HCT116 (cell line): ENCODE data around the gene PTHLH. TPM values are rescaled to one million over a fixed set of nuclear protein-coding genes. Genes with fewer than 3 reads are reported as not detected.

Source experiments
- ATAC-seq: fragments of 200-7000 bp; cut with Tn5 transposase; 2 replicates; pipeline ENCODE4 v1.9.1; 2020; ENCODE audit warnings: mild to moderate bottlenecking, moderate library complexity
- BruUV-seq: library from RNA; stranded (reverse); fragments of 400-500 nt; replicated peaks from 2 replicates; lab custom pipeline; 2021; lab: Mats Ljungman, UMichigan
- CTCF ChIA-PET: fragments of 300-600 bp; sonication (Branson Sonifier 250); formaldehyde crosslinking; loops from one replicate; lab custom pipeline; 2021; ENCODE audit warnings: antibody characterized with exemption; lab: Charles Lee
- POLR2A ChIA-PET: fragments of 300-600, 350-600 bp; sonication (Branson Sonifier 250); formaldehyde crosslinking; loops from one replicate; lab custom pipeline; 2021; ENCODE audit warnings: antibody characterized with exemption; lab: Charles Lee
- RAD21 ChIA-PET, 2 experiments: fragments of 300-600 bp; sonication (Branson Sonifier 250); formaldehyde crosslinking; loops; one replicate each; lab custom pipeline; 2023; ENCODE audit warnings: low total read pairs in 2 of 2; ENCODE audit not compliant: uncharacterized antibody in 2 of 2, unreplicated experiment in 2 of 2, low non-redundant PET in 1 of 2; lab: Charles Lee
- DNase-seq: peaks from one replicate; pipeline ENCODE4 v3.0.0-alpha.2; 2010; ENCODE audit warnings: low read depth, low spot score
- H2AFZ ChIP-seq: fragments of 200-600 bp; shearing (Covaris generic), sonication (generic); 2 replicates; pipeline ENCODE4 v1.6.1; 2017; ENCODE audit warnings: low read depth, mixed run types, mixed read lengths, antibody characterized with exemption, low read length; ENCODE audit not compliant: poor library complexity, severe bottlenecking
- H3K27ac ChIP-seq: 2 replicates; pipeline ENCODE4 v1.5.1; 2012; ENCODE audit warnings: low read depth, low read length
- H3K27me3 ChIP-seq: fragments of 200-600 bp; sonication (generic); 2 replicates; pipeline ENCODE4 v1.6.1; 2016; ENCODE audit warnings: mixed run types, low read length, mixed read lengths; ENCODE audit not compliant: insufficient read depth
- H3K36me3 ChIP-seq, 2 experiments: fragments of 200-500 bp in 1 of 2; fragments of 200-600 bp in 1 of 2; sonication (Bioruptor generic) in 1 of 2; sonication (generic) in 1 of 2; 2 replicates each; pipeline versions ENCODE4 v1.5.1 to v1.6.1; 2014 to 2016; ENCODE audit warnings: low read length in 2 of 2, inconsistent platforms in 1 of 2, mixed read lengths in 1 of 2, mixed run types in 1 of 2; ENCODE audit not compliant: insufficient read depth in 2 of 2, control insufficient read depth in 1 of 2
- H3K4me1 ChIP-seq, 2 experiments: fragments of 200-600 bp in 1 of 2; sonication (generic) in 1 of 2; 2 replicates each; pipeline versions ENCODE4 v1.5.1 to v1.6.1; 2012 to 2017; ENCODE audit warnings: low read length in 2 of 2, inconsistent platforms in 1 of 2, mild to moderate bottlenecking in 1 of 2, mixed read lengths in 1 of 2, mixed run types in 1 of 2, moderate library complexity in 1 of 2; ENCODE audit not compliant: insufficient read depth in 2 of 2, control insufficient read depth in 1 of 2
- H3K4me2 ChIP-seq: fragments of 200-600 bp; sonication (generic); 2 replicates; pipeline ENCODE4 v1.6.1; 2017; ENCODE audit warnings: mixed run types, low read length, mixed read lengths
- H3K4me3 ChIP-seq, 2 experiments: fragments of 200-600 bp in 1 of 2; sonication (generic) in 1 of 2; replicated peaks in 1 of 2; 2 replicates each; pipeline ENCODE4 v1.5.1; 2011 to 2016; ENCODE audit warnings: low read length in 2 of 2, control low read depth in 1 of 2, low read depth in 1 of 2, mild to moderate bottlenecking in 1 of 2, mixed read lengths in 1 of 2, mixed run types in 1 of 2
- H3K79me2 ChIP-seq: fragments of 200-600 bp; sonication (generic); 2 replicates; pipeline ENCODE4 v1.6.1; 2017; ENCODE audit warnings: mild to moderate bottlenecking, mixed run types, low read length, moderate library complexity, mixed read lengths; ENCODE audit not compliant: insufficient read depth
- H3K9ac ChIP-seq: fragments of 200-600 bp; sonication (generic); 2 replicates; pipeline ENCODE4 v1.6.1; 2016; ENCODE audit warnings: low read length, mixed read lengths
- H3K9me2 ChIP-seq: fragments of 200-600 bp; sonication (generic), shearing (Covaris generic); 2 replicates; pipeline ENCODE4 v1.6.1; 2017; ENCODE audit warnings: mixed run types, mild to moderate bottlenecking, moderate library complexity; ENCODE audit not compliant: insufficient read depth
- H3K9me3 ChIP-seq, 2 experiments: fragments of 200-500 bp in 1 of 2; fragments of 200-600 bp in 1 of 2; sonication (Bioruptor generic) in 1 of 2; sonication (generic) in 1 of 2; 2 replicates each; pipeline ENCODE4 v1.6.1; 2014 to 2017; ENCODE audit warnings: low read length in 2 of 2, mixed read lengths in 2 of 2, inconsistent platforms in 1 of 2, low read depth in 1 of 2, mild to moderate bottlenecking in 1 of 2, mixed run types in 1 of 2, moderate library complexity in 1 of 2; ENCODE audit not compliant: control insufficient read depth in 1 of 2, insufficient read depth in 1 of 2
- H4K20me1 ChIP-seq: fragments of 200-600 bp; sonication (generic), shearing (Covaris generic); 2 replicates; pipeline ENCODE4 v1.6.1; 2017; ENCODE audit warnings: mixed run types, mild to moderate bottlenecking, moderate library complexity; ENCODE audit not compliant: insufficient read depth
- CBX3 ChIP-seq: IDR thresholded peaks from 2 replicates; pipeline ENCODE4 v1.6.1; 2012; ENCODE audit warnings: low read depth
- CEBPB ChIP-seq: IDR thresholded peaks from 2 replicates; pipeline ENCODE4 v1.6.1; 2012; ENCODE audit warnings: low read depth
- CTCF ChIP-seq, 3 experiments: fragments of 200-600 bp in 1 of 3; sonication (generic) in 1 of 3; IDR thresholded peaks in 2 of 3; conservative IDR thresholded peaks in 1 of 3; 2 replicates each; pipeline ENCODE4 v1.5.1; 2012 to 2017; ENCODE audit warnings: low read depth in 2 of 3, low read length in 2 of 3, antibody characterized with exemption in 1 of 3, borderline replicate concordance in 1 of 3, control low read depth in 1 of 3, mild to moderate bottlenecking in 1 of 3, mixed read lengths in 1 of 3, mixed run types in 1 of 3, moderate library complexity in 1 of 3; ENCODE audit not compliant: insufficient read depth in 1 of 3
- EZH2phosphoT487 ChIP-seq: fragments of 200-600 bp; IDR thresholded peaks from 2 replicates; pipeline ENCODE4 v1.6.1; 2018; ENCODE audit warnings: antibody characterized with exemption, borderline replicate concordance
- JUND ChIP-seq: IDR thresholded peaks from 2 replicates; pipeline ENCODE4 v1.6.1; 2012
- REST ChIP-seq: IDR thresholded peaks from 2 replicates; pipeline ENCODE4 v1.6.1; 2012; ENCODE audit warnings: low read depth
- SIN3A ChIP-seq: IDR thresholded peaks from 2 replicates; pipeline ENCODE4 v1.6.1; 2012; ENCODE audit warnings: low read depth
- SRF ChIP-seq: IDR thresholded peaks from 2 replicates; pipeline ENCODE4 v1.6.1; 2012; ENCODE audit warnings: low read depth
- ZFX ChIP-seq: fragments of 450-650 bp; IDR thresholded peaks from 2 replicates; pipeline ENCODE4 v1.6.1; 2017
- intact Hi-C: fragments of 100-400 bp; cut with micrococcal nuclease; formaldehyde crosslinking; loops from 2 replicates; pipeline ENCODE4 v1.10.0; 2022
- total RNA-seq: library from RNA; stranded (reverse); gene quantifications from one replicate; pipeline ENCODE4 v1.2.1, GENCODE V29; 2021; ENCODE audit not compliant: unreplicated experiment

Gene PTHLH
- total RNA-seq, 1 experiment from 2014 or later = not detected

GRCh38 chr12:27975222-27976136 is 2.9 kb upstream of the PTHLH start:
- Histone ChIP-seq H3K9me3 (no peaks in the 10 kb centered on the region), H3K9me2 (no peaks in the 10 kb centered on the region), H3K9ac (no peak overlapping the region), H3K4me3 (no peak overlapping the region), H3K79me2 (no peaks in the 10 kb centered on the region), H3K27me3 (no peaks in the 10 kb centered on the region), H3K36me3 (no peaks in the 10 kb centered on the region), H2AFZ (no peak overlapping the region), H3K27ac (no peak overlapping the region), H4K20me1 (no peaks in the 10 kb centered on the region), H3K4me2 (no peak overlapping the region), H3K4me1 (no peaks in the 10 kb centered on the region)
- no TSS peak for BruUV-seq
- ChIA-PET RAD21 (no interaction called here), CTCF (no interaction called here), POLR2A (no interaction called here)
- no peak for TF ChIP-seq EZH2phosphoT487
- TF ChIP-seq JUND = no peak
- peak; percentile 36 for TF ChIP-seq REST
- DNase-seq = no peak
- no peak for ATAC-seq
- intact Hi-C loops = no loop called here

- Histone ChIP-seq H3K4me1 (peaks cover 0 to 3% of the 10 kb centered on the region in 2 experiments; a peak in 3 of 4 replicates), H3K9me3 (no peaks in the 10 kb centered on the region), H3K27ac (no peak overlapping the region), H4K20me1 (no peaks in the 10 kb centered on the region), H3K27me3 (no peaks in the 10 kb centered on the region), H3K36me3 (no peaks in the 10 kb centered on the region), H3K9me2 (no peaks in the 10 kb centered on the region), H3K4me3 (no peak overlapping the region), H2AFZ (no peak overlapping the region), H3K9ac (no peak overlapping the region), H3K79me2 (no peaks in the 10 kb centered on the region), H3K4me2 (no peak overlapping the region)
- intact Hi-C loops = no loop called here
- CTCF ChIA-PET = no interaction called here
- RAD21 ChIA-PET = no interaction called here
- BruUV-seq = no TSS peak
- ATAC-seq (no peak), DNase-seq (no peak)
- POLR2A ChIA-PET = no interaction called here
- TF ChIP-seq EZH2phosphoT487 (no peak), CTCF (IDR thresholded peaks at IDR 0.05 in 2 of 3, conservative IDR thresholded peaks at IDR 0.05 in 1 of 3; ENCODE audit: borderline replicate concordance in 1 of 3, insufficient read depth in 1 of 3, low read depth in 2 of 3, low read length in 2 of 3) (no peak), SIN3A (no peak), CBX3 (no peak), CEBPB (no peak), ZFX (no peak), REST (no peak), SRF (no peak)
Measured at GRCh38 chr12:27974735-27975221, 2.2 kb upstream of the PTHLH start.
